RWPE1 (cell line): ENCODE measurements around the gene SLC25A43.
A peak's percentile ranks its signal among the peaks of the same experiment; 100 is the strongest.
"Not testable (repeated sequence)": the region's sequence is repeated elsewhere in the genome, so short reads cannot be mapped to it uniquely, and the experiment has no call there.

ENCODE experiments used
- CTCF ChIA-PET: fragments of 350-600 bp; sonication (Branson Sonifier 250); formaldehyde crosslinking; extraction: SDS; loops from one replicate; lab custom pipeline; 2021; lab: Yijun Ruan, JAX
- POLR2A ChIA-PET: fragments of 400-600 bp; formaldehyde crosslinking; extraction: SDS; loops from one replicate; lab custom pipeline; 2020; ENCODE audit warnings: antibody characterized with exemption; ENCODE audit not compliant: low non-redundant PET; lab: Yijun Ruan, JAX
- DNase-seq: peaks from one replicate; pipeline ENCODE4 v3.0.0; 2012; ENCODE audit warnings: low spot score
- H3K27ac ChIP-seq: fragments of 450-650 bp; 2 replicates; pipeline ENCODE4 v1.5.1; 2017
- CTCF ChIP-seq: fragments of 450-650 bp; conservative IDR thresholded peaks from 2 replicates; pipeline ENCODE4 v1.5.1; 2017; ENCODE audit warnings: low read depth, mild to moderate bottlenecking

SLC25A43 gene

GRCh38 chrX:119427795-119428185 lies 28.7 kb downstream of the SLC25A43 start:
- TF ChIP-seq CTCF, result no peak
- ChIA-PET POLR2A (no interaction called here), CTCF (interaction anchor here (0.7 kb wide), 1 partner anchor 55 kb away, joined by 3 read pairs; no protein-coding TSS in a partner anchor)
- no peak for DNase-seq
- H3K27ac ChIP-seq, result no peak overlapping the region

GRCh38 chrX:119429471-119429870 lies 30.3 kb downstream of the SLC25A43 start:
- ChIA-PET CTCF (no interaction called here), POLR2A (no interaction called here)
- no peak overlapping the region for H3K27ac ChIP-seq
- TF ChIP-seq CTCF, result no peak
- no peak for DNase-seq

- H3K27ac ChIP-seq, result peak overlapping the region; percentile 90
- POLR2A ChIA-PET, DNase-seq: not testable (repeated sequence)
- CTCF ChIA-PET, result interaction anchor here (0.7 kb wide), 1 partner anchor 31 kb away, joined by 3 read pairs; no protein-coding TSS in a partner anchor
These were observed 42.2 kb downstream of the SLC25A43 start for GRCh38 chrX:119441295-119441694.

GRCh38 chrX:119442286-119442685 lies 43.1 kb downstream of the SLC25A43 start:
- ChIA-PET POLR2A (no interaction called here), CTCF (no interaction called here)
- no peak for TF ChIP-seq CTCF
- no peak for DNase-seq
- peak overlapping the region; percentile 90 for H3K27ac ChIP-seq

GRCh38 chrX:119453202-119453601 lies 54.1 kb downstream of the SLC25A43 start:
- no peak overlapping the region for H3K27ac ChIP-seq
- CTCF ChIA-PET, result no interaction called here
- no peak for TF ChIP-seq CTCF
- DNase-seq, result no peak
- POLR2A ChIA-PET, result no interaction called here

- POLR2A ChIA-PET, result no interaction called here
- TF ChIP-seq CTCF, result no peak
- DNase-seq, result peak; percentile 21
- CTCF ChIA-PET, result no interaction called here
- H3K27ac ChIP-seq, result 0 out of 2 replicates have a peak overlapping the region, but pooled peaks have one; percentile 46
These were observed 56.1 kb downstream of the SLC25A43 start for GRCh38 chrX:119455264-119455663.

GRCh38 chrX:119459181-119459580 lies 60.0 kb downstream of the SLC25A43 start:
- TF ChIP-seq CTCF, result no peak
- CTCF ChIA-PET, result interaction anchor here (0.5 to 1.0 kb wide), 2 partner anchors 23 to 276 kb away, joined by 3 read pairs; no protein-coding TSS in a partner anchor
- H3K27ac ChIP-seq, result no peak overlapping the region
- DNase-seq, result no peak
- POLR2A ChIA-PET, result no interaction called here
